Activated T-cell treated with anti-CD3 and anti-CD28 coated beads for 1 hour (primary cell): ENCODE results near the gene ARID4B.
"Not testable (repeated sequence)": the region's sequence is repeated elsewhere in the genome, so short reads cannot be mapped to it uniquely, and the experiment has no call there.

Experiments used
- DNase-seq: peaks from one replicate; pipeline ENCODE4 v3.0.0-alpha.2; 2020; ENCODE audit warnings: low read depth

Gene ARID4B

GRCh38 chr1:235328271-235329138 is 526 bp upstream of the ARID4B start, which contains the start of gene GGPS1:
Gene GGPS1, plus strand, starts transcription at chr1:235328570. Its CDS starts 6,695 bp downstream, at chr1:235335265.
- peak; percentile 99 for DNase-seq

- peak; percentile 35 for DNase-seq
These were observed 1.0 kb downstream of the ARID4B start for GRCh38 chr1:235326719-235327558.

GRCh38 chr1:235325854-235326253 is 2.1 kb downstream of the ARID4B start:
- no peak for DNase-seq

GRCh38 chr1:235325139-235325538 is 2.8 kb downstream of the ARID4B start:
- DNase-seq = no peak

DNA sequence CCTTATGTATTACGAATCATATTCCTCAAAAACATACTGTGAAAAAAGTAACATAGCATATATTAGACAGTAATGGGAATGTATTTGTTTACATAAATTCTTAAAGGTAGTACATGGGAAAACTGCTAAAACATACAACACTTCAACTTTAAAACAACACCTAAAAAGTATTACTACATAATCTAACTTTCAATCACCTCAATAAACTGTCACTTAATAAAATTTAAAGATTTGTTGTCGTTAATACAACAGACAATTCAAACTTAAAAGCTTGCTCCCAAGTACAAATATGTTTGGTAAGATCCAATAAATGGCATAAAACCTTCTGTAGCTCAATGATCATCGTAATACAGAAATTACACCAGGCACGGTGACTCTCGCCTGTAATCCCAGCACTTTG is 3.7 kb downstream of the ARID4B start:
- no peak for DNase-seq

DNA sequence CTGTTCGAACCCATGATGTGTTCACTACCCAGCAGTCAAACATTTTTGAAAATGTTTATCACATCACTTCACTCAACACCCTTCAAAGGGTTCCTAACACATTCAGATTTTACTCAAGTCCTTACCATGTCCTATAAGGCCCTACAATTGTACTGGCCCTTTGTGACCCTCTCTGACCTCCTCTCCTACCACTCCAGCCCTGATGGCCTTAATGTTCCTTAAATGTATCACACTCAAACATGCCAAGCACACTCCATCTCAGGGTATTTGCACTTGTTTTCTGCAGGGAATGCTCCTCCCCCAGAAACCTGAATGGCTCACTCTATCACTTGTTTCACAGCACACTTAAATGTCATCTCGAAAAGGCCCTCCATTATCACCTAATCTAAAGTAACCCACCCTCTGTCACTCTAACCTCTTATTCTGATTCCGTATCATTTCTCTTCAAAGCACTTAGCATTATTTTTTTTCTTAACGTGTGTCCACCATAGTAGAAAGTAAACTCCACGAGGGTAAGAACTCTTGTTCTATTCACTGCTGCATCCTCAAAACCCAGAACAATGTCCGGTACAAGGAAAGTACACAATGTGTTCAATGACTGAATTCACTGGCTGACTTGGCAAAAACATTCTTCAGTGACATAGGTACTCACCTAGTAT is 7.3 kb downstream of the ARID4B start:
- no peak for DNase-seq

GRCh38 chr1:235319255-235319654 is 8.7 kb downstream of the ARID4B start:
- no peak for DNase-seq

GRCh38 chr1:235317168-235317567 is 10.8 kb downstream of the ARID4B start:
- DNase-seq = no peak

DNA sequence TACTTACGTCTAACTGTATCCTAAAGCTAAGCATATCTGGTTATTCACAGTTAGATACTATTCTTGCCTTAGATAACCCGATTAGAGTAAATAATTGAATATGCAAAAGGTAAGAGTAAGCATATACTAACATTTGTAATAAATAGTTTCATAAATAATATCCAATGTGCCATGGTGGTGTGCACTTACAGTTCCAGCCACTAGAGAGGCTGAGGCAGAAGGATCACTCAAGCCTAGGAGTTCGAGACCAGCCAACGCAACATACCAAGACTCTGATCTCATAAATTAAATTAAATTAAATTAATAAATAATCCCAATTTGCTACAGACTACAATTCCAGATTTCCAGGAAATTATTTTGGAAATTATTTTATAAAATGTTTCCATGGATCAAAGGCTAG is 12.2 kb downstream of the ARID4B start:
- DNase-seq = no peak

DNA sequence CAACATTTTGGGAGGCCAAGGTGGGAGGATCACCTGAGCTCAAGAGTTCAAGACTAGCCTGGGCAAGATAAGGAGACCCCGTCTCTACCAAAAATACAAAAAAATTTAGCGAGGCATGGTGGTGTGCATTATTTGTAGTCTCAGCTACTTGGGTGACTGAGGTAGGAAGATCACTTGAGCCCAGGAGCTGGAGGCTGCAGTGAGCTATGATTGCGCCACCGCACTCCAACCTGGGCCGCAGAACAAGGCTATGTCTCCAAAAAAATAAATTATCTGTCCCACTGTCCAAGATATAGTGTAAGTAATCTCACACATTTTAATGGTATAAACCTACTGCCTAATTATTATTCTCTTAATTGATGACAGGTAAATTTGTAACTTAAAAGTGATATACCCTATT is 12.8 kb downstream of the ARID4B start:
- DNase-seq = no peak

DNA sequence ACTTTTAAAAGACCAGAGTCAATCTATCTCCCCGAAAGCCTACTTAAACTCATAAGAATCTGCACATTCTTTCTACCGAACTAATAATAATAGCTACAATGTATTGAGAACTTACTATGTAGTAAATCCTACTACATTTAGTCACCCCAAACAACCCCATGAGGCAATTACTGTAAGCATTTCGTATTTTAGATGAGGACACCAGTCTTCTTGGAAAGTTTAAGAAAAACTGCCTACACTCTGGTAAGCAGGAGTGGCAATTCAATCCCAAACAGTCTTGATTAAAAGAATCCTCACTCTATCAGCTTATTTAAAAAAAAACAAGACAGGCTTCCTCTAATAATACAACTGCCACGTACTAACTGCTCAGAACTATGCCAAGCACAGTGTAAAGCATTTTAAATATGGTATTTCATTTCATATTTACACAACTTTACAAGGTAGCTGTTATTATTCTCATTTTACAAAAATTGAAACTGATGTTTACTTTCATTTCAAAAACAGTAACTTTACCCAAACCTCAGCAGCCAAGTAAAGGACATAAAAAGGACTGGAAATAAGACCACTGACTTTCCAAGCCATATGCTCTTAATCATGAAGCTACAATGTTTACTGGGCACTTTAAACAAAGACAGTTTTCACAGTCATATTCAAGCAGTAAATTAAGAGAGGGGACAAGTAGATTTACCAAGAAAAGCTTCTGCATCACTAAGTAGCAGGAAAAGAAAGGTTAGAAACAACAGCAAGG is 13.9 kb downstream of the ARID4B start:
- DNase-seq = no peak

DNA sequence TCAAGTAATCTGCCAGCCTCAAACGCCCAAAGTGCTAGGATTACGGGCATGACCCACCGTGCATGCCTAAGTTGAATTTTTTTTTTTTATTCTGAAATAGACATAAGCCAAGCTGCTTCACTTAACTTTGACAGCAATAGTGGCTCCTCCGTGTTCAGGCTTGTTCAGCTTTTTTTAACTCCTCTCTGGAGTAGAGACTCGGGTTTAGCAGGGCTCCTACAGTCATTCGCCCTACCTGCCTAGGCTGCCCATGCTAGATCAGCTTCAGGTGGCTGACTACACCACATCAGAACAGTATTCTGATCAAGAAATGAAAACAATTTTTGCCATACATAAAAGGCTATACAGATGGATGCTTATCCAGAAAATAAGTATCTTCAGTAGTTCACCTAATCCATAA is 14.7 kb downstream of the ARID4B start:
- no peak for DNase-seq

DNA sequence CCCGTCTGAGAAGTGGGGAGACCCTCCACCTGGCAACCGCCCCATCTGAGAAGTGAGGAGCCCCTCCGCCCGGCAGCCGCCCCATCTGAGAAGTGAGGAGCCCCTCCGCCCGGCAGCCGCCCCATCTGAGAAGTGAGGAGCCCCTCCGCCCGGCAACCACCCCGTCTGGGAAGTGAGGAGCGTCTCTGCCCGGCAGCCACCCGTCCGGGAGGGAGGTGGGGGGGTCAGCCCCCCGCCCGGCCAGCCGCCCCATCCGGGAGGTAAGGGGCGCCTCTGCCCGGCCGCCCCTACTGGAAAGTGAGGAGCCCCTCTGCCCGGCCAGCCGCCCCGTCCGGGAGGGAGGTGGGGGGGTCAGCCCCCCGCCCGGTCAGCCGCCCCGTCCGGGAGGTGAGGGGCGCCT is 18.8 kb downstream of the ARID4B start:
- not testable (repeated sequence) for DNase-seq

GRCh38 chr1:235307158-235308124 is 20.5 kb downstream of the ARID4B start:
- no peak for DNase-seq

DNA sequence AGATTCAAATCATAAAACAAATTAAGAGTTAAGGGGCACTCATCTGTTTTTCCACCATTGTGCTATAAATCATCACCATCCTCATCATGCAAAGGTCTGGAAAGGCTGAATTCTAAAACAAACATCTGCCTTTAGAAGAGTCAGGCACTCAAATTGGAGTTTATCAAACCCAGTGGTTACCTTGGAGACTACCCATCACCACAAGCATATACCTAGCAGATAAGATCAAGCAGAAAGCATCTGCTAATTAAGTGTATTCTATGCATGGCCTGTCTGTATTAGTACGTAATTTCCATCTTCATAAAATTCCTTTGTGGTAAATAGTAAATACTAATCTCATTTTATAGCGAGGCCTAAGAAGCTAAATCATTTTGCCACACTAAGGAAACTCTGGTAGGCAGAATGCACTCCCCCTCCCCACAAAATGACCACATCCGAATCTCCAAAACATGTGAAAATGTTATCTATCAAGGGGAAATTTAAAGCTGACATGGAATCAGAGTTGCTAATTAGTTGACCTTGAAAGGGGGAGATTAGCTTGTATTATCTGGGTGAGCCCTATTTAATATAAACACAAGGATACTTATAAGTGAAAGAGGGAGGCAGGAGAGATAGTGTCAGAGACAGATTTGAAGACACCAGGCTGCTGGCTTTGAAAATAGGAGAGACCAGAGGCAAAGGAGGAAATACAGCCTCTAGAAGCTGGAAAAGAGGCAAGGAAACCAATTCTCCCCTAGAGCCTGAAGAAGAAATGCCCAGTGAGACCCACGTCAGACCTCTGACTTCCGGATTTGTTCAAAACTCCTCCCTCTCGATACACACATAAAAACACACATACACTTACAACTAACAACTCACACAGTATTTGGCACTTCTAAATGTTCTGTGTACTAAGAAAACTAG is 23.2 kb downstream of the ARID4B start:
- no peak for DNase-seq

- no peak for DNase-seq
These were observed 25.8 kb downstream of the ARID4B start for GRCh38 chr1:235302143-235302542.

- no peak for DNase-seq
These were observed 28.7 kb downstream of the ARID4B start for GRCh38 chr1:235299169-235299858.

DNA sequence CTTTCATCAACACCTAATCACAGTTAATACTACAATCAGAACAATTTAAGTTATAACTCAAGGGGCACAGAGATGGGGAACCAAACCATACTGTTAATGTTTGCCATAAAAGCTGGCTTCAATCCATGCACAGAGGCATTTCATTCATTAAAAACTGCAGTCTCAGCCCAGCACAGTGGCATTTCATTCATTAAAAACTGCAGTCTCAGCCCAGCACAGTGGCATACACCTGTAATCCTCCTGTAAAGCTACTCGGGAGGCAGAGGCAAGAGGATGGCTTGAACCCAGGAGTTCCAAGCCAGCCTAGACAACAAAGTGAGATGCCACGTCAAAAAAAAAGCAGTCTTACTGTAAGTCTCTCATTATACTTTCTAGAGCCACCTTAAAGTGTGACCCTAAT is 29.2 kb downstream of the ARID4B start:
- DNase-seq = no peak

GRCh38 chr1:235297579-235297978 is 30.4 kb downstream of the ARID4B start:
- DNase-seq = no peak
